ENCODE data around the gene PLD1.

Gene PLD1

GRCh38 chr3:171715155-171715554, 95.1 kb downstream of the PLD1 start:
- Histone ChIP-seq H3K9me3 (ENCODE audit: insufficient read depth, low read depth, low read length) (peaks cover 4% of the 10 kb centered on the region), H3K4me3 (ENCODE audit: low read length, poor library complexity, severe bottlenecking) (no peak overlapping the region), H3K4me1 (ENCODE audit: insufficient read depth, low read length, poor library complexity, severe bottlenecking) (no peaks in the 10 kb centered on the region), H3K9me2 (replicated peaks; ENCODE audit: low read depth, low read length) (no peaks in the 10 kb centered on the region), H4K20me1 (ENCODE audit: insufficient read depth, low read length, poor library complexity, severe bottlenecking) (no peaks in the 10 kb centered on the region), H3K27me3 (ENCODE audit: insufficient read depth, low read length, poor library complexity, severe bottlenecking) (no peaks in the 10 kb centered on the region), H2AFZ (ENCODE audit: low read length) (no peak overlapping the region), H3K4me2 (ENCODE audit: low read depth, low read length, poor library complexity, severe bottlenecking) (no peak overlapping the region), H3F3A (ENCODE audit: low read depth) (no peaks in the 10 kb centered on the region), H3K36me3 (ENCODE audit: insufficient read depth, low read length) (no peaks in the 10 kb centered on the region), H3K9ac (ENCODE audit: low read depth, low read length, poor library complexity, severe bottlenecking) (no peak overlapping the region), H3K79me2 (ENCODE audit: insufficient read depth, low read length) (no peaks in the 10 kb centered on the region)
- TF ChIP-seq EZH2phosphoT487 (IDR thresholded peaks at IDR 0.05; ENCODE audit: borderline replicate concordance) (no peak), CTCF (conservative IDR thresholded peaks at IDR 0.05; ENCODE audit: low read length) (no peak)

- Histone ChIP-seq H3K27me3 (ENCODE audit: insufficient read depth, low read length, poor library complexity, severe bottlenecking) (no peaks in the 10 kb centered on the region), H3K9me3 (ENCODE audit: insufficient read depth, low read depth, low read length) (peaks cover 4% of the 10 kb centered on the region), H3K4me3 (ENCODE audit: low read length, poor library complexity, severe bottlenecking) (no peak overlapping the region), H3K9me2 (replicated peaks; ENCODE audit: low read depth, low read length) (no peaks in the 10 kb centered on the region), H3K79me2 (ENCODE audit: insufficient read depth, low read length) (no peaks in the 10 kb centered on the region), H3F3A (ENCODE audit: low read depth) (no peaks in the 10 kb centered on the region), H3K4me1 (ENCODE audit: insufficient read depth, low read length, poor library complexity, severe bottlenecking) (no peaks in the 10 kb centered on the region), H3K9ac (ENCODE audit: low read depth, low read length, poor library complexity, severe bottlenecking) (no peak overlapping the region), H2AFZ (ENCODE audit: low read length) (no peak overlapping the region), H3K36me3 (ENCODE audit: insufficient read depth, low read length) (no peaks in the 10 kb centered on the region), H4K20me1 (ENCODE audit: insufficient read depth, low read length, poor library complexity, severe bottlenecking) (no peaks in the 10 kb centered on the region), H3K4me2 (ENCODE audit: low read depth, low read length, poor library complexity, severe bottlenecking) (no peak overlapping the region)
- TF ChIP-seq EZH2phosphoT487 (IDR thresholded peaks at IDR 0.05; ENCODE audit: borderline replicate concordance) (no peak), CTCF (conservative IDR thresholded peaks at IDR 0.05; ENCODE audit: low read length) (no peak)
Measured at GRCh38 chr3:171712171-171712938, 97.9 kb downstream of the PLD1 start.

GRCh38 chr3:171711461-171712170, 98.7 kb downstream of the PLD1 start:
- no peaks in the 10 kb centered on the region for H3K27me3 ChIP-seq (ENCODE audit: insufficient read depth, low read length, poor library complexity, severe bottlenecking)
- TF ChIP-seq EZH2phosphoT487 (IDR thresholded peaks at IDR 0.05; ENCODE audit: borderline replicate concordance): no peak
- TF ChIP-seq CTCF (conservative IDR thresholded peaks at IDR 0.05; ENCODE audit: low read length): no peak
- no peaks in the 10 kb centered on the region for H3K9me2 ChIP-seq (replicated peaks; ENCODE audit: low read depth, low read length)
- no peaks in the 10 kb centered on the region for H3F3A ChIP-seq (ENCODE audit: low read depth)
- no peak overlapping the region for H3K4me3 ChIP-seq (ENCODE audit: low read length, poor library complexity, severe bottlenecking)
- H3K36me3 ChIP-seq (ENCODE audit: insufficient read depth, low read length): no peaks in the 10 kb centered on the region
- no peaks in the 10 kb centered on the region for H3K4me1 ChIP-seq (ENCODE audit: insufficient read depth, low read length, poor library complexity, severe bottlenecking)
- peaks cover 4% of the 10 kb centered on the region for H3K9me3 ChIP-seq (ENCODE audit: insufficient read depth, low read depth, low read length)
- no peak overlapping the region for H3K9ac ChIP-seq (ENCODE audit: low read depth, low read length, poor library complexity, severe bottlenecking)
- H4K20me1 ChIP-seq (ENCODE audit: insufficient read depth, low read length, poor library complexity, severe bottlenecking): no peaks in the 10 kb centered on the region
- no peak overlapping the region for H3K4me2 ChIP-seq (ENCODE audit: low read depth, low read length, poor library complexity, severe bottlenecking)
- no peaks in the 10 kb centered on the region for H3K79me2 ChIP-seq (ENCODE audit: insufficient read depth, low read length)
- no peak overlapping the region for H2AFZ ChIP-seq (ENCODE audit: low read length)
